IPS-NIHi7 (cell line): Measurements from ENCODE around the gene PARD6B.
"Not testable (repeated sequence)": the region's sequence is repeated elsewhere in the genome, so short reads cannot be mapped to it uniquely, and the experiment has no call there.

Experiments used
- DNase-seq: peaks from one replicate; pipeline ENCODE4 v3.0.0; 2012; ENCODE audit warnings: mixed read lengths; ENCODE audit errors: extremely low spot score

The PARD6B gene

DNA sequence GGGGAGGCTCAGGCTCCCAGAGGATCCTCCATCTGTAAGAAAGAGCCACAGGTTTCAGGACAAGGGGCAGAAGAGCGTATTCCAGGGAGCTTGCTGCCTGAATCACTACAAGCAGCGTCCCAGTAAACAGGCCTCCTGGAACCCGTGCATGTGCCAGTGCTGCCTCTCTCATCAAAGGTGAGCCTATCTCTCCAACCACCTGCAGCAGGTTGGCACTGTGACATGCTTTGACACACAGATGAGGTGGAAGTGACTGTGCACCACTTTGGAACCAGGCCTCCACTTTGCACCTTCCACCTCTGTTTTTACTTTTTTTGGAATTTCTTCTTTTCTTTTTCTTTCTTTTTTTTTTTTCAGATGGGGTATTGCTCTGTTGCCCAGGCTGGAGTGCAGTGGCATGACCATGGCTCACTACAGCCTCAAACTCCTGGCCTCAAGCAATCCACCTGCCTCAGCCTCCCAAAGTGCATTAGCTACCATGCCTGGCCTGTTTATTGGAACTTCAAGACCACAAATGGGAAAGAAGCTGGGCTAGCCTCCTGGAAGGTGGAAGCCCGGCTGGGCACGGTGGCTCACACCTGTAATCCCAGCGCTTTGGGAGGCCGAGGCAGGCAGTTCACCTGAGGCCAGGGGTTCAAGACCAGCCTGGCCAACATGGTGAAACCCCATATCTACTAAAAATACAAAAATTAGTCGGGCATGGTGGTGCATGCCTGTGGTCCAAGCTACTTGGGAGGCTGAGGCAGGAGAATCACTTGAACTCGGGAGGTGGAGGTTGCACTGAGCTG, 27.5 kb upstream of the PARD6B start:
- not testable (repeated sequence) for DNase-seq

DNA sequence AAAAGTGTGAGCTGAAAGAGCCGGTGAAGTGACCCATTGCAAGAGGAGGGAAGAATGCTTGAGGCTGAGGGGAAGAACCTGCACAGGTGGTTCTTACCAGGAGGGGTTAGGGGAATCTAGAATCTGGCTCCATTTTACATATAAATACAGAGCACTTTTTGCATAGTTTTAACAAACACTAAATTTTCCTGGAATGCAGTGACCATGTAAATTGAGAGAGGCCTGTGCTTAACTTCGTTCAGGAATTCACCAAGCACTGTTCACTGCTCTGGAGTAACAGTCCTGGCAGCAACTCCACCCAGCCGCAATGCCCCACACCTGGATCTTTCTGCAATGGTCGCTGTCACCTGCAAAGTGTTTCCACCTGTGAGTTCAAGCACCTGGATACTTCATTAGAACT, 26.9 kb upstream of the PARD6B start:
- no peak for DNase-seq

DNA sequence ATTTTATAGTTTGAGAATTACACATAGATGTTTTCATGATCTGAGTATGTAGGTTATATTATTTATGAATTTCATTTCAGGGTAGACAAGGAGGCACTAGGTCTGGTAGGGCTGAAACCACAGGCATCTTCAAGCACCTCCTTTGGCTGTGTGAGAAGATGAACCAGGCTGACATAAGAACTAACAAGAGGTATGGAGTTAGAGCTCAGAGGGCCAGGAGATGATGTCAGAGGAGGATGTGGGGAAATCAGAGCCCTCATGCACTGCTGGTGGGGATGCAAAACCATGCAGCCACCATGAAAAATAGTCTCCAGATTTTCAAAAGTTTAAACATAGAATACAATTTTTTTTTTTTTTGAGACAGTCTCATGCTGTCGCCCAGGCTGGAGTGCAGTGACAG, 26.4 kb upstream of the PARD6B start:
- DNase-seq, result no peak

DNA sequence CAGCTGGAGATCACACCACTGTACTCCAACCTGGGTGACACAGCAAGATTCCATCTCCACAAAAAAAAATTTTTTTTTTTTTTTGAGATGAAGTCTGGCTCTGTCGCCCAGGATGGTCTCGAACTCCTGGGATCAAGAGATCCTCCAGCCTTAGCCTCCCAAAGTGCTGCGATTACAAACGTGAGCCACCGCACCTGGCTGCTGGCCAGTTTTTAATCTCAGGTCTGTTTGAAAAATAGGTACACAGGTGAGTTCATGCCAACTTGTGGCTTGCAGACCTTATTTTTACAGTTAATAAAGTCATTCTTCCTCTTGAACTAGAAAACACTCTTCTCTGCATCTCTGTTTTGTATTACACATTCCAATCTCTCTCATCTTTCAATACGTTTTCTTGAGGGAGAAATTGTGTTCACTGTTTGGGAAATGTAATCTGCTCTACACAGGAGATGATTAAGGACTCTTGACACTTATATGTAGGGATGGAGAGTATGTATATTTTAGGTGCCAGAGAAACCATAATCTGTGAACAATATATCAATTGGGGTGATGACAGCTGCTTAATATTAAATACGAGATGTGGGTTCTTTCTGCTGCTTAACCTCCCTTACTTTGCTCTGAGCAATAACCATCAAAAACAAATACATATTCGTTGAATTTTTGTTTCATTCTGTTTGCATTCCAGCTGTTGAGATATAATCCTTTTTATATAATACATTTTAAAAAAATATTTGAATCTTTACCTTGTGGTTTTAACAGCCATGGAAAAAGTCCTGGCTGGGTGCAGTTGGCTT, 22.3 kb upstream of the PARD6B start:
- DNase-seq, result no peak

DNA sequence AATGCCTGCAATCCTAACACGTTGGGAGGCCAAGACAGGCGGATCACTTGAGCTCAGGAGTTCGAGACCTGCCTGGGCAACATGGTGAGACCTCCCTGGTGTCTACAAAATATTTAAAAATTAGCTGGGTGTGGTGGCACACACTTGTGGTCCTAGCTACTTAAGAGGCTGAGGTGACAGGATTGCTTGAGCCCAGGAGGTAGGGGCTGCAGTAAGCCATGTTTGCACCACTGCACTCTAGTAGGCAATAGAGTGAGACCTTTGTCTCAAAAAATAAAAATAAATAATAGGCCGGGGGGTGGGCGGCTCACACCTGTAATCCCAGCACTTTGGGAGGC, 21.8 kb upstream of the PARD6B start:
- no peak for DNase-seq

DNA sequence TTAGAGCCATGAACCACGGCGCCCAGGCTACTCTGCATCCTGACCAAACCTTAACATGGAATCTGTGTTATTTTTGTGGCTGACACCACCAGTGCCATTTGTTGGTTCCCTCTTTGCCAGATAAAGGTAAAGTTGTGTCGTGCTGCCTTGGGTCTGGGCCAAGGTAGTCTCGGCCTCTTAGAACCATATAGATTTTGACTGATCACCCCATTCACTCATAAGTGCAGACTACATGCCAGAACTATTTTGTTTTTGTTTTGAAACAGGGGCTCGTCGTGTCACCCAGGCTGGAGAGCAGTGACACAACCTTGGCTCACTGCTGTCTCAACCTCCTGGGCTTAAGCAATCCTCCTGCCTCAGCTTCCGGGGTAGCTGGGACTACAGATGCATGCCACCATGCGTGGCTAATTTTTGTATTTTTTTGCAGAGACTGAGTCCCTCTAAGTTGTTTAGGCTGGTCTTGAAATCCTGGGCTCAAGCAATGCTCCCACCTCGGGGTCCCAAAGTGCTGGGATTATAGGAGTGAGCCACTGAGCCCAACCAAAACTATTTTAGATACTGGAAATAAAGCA, 20.8 kb upstream of the PARD6B start:
- DNase-seq, result no peak

DNA sequence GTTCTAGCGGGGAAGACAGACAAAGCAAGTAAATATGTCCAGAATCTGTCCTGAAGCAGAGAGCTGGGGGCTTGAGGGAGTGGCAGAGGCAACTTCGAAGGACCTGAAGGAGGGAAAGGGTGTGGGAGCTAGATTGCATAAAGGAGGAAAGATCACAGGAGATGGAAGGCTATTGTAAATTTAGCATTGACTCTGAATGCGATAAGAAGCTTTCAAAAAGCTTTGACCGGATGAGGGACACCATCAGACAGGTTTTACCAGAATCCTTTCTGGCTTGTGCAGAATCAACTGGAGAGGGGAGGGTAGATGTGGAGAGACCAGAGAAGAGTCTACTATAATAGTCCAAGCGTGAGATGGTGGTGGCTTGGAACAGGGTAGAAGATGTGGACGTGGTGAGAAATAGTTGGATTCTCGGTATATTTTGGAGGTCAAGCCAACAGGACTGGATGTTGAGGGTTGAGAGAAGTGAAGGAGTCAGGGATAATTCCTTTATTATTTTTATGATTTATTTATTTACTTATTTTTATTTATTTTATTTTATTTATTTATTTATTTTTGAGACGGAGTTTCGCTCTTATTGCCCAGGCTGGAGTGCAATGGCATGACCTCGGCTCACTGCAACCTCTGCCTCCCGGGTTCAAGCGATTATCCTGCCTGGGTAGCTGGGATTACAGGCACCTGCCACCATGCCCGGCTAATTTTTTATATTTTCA, 20.1 kb upstream of the PARD6B start:
- DNase-seq, result no peak

DNA sequence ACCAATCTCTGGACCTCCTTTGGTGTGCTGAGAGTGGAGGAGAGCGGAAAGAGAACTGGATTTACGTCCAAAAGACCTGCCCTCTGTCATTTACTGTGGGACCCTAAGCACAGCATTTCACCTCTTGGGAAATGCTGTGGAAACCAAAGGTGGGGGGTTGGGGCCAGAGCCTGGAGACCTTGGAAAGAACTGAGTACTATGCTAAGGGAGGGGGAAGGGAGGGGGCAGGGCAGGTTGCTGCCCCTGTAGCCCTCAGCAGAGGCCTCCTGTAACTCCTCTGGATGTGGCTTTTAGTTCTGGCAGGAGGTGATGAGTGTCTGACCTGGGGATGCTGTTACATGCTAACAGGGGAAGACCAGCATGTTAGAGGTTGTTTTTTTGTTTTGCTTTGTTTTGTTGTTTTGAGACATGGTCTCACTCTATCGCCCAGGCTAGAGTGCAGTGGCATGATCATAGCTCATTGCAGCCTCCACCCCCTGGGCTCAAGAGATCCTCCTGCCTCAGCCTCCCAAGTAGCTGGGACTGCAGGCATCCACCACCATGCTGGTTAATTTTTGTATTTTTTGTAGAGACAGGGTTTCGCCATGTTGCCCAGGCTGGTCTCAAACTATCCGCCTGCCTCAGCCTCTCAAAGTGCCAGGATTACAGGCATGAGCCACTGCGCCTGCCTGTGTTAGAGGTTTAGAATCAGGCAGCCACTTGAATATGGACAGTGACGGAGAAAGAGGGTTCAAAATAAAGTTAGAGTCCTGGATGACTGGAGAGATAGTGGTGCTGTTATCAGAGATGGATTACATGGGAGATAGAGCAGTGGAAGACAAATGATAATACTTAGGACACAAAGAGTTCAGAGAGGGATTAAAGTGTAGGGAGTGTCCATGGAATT, 18.4 kb upstream of the PARD6B start:
- DNase-seq, result peak; percentile 20

DNA sequence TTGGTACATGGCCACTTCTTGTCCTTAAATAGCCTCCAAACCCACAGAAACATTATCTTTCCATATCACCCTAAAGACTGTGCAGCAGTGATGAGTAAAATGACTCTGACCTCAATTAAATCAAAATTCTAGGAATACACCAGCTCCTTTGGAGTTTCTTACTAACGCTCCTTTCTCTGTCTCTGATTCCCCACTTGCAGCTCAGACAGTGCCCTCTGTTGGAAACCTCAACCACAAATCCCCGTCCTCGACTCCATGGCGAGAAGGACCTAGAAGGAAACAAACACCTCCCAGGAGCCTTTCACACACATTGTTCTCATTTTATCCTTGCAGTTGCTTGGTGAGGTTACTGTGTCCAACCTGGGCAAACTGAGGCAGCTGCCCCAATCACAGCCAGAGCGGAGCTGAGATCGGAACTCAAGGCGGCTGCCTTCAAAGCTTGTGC, 17.7 kb upstream of the PARD6B start:
- DNase-seq, result peak; percentile 70

DNA sequence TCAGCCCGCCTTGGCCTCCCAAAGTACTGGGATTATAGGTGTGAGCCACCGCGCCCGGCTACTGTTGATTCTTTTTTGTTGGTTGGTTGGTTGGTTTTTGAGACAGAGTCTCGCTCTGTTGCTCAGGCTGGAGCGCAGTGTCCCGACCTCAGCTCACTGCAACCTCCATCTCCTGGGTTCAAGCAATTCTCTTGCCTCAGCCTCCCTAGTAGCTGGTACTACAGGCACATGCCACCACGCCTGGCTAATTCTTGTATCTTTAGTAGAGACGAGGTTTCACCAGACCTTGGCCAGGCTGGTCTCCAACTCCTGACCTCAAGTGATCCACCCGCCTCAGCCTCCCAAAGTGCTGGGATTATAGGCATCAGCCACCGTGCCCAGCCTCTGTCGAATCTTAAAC, 17.0 kb upstream of the PARD6B start:
- DNase-seq, result not testable (repeated sequence)

DNA sequence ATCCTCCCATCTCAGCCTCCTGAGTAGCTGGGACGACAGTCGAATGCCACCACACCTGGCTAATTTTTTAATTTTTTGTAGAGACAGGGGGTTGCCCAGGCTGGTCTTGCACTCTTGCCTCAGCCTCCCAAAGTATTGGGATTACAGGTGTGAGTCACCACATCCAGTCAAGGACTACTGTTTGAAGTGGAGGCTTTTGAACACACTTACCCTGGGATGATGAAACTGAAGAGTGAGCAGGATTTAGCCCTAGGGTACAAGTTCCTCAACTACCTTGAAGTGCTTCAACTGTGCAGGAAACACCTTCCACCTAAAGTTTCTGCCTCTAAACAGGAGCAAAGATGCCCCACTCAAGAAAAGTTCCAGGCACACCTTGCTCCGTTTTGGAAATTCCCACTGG, 15.7 kb upstream of the PARD6B start:
- no peak for DNase-seq

DNA sequence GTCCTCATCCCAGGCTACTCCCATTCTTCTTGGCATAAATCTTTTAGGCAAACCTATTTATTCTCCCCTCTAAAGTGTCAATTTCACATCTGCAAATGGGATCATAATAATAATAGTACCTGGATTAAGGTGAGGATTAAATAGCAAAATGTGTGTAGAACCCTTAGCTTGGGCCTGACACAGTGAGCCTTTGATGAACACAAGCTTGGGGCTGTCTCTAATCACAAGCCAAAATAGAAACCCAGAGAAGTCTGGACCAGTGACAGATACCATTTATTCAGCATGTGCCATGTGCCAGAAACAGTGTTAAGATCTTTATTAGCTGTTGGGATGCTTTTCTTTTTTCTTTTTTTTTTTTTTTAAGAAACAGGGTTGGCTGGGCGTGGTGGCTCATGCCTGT, 14.9 kb upstream of the PARD6B start:
- no peak for DNase-seq

DNA sequence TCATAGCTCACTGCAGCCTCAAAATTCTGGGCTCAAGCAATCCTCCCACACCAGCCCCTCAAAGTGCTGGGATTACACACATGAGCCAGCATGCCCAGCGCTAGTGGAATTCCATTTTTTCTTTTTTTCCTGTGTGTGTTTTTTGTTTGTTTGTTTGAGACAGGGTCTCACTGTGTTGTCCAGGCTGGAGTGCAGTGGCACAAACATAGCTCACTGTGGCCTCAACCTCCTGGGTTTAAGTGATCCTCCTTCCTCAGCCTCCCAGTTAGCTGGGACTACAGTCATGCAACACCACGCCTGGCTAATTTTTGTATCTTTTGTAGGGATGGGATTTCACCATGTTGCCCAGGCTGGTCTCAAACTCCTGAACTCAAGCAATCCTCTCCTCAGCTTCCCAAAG, 14.1 kb upstream of the PARD6B start:
- DNase-seq, result no peak

DNA sequence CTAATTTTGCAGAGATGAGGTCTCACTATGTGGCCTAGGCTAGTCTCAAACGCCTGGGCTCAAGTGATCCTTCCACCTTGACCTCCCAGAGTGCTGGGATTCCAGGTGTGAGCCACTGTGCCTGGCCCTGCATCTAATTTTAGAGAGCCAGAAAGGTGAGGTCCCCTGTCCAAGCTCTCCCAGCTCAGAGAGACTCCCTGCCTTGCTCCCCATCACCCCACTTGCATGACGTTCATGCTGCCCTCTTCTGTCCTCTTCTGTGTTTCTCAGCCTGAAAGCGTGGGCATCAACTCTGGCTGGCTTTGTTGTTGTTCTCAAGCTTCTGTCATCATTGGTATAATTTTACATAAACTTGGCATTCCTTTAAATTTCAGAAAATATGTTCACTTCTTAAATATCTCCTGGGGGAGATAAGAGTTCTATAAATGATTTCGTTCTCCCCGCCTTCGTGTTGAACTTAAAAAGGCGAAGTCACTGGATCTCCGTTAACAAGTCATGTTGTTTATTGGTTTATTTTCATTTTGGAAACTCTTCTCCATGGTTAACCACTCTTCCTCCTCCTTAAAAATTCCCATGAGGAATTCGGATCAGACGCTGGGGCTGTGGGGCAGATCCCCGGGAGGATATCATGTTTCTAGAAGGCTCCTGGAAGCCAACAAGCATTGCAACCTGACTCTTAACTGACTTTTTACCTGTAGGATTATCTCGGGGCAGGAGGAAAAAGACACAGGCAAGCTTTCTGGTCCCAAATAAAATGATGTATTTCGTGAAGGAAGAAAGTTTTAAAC, 13.2 kb upstream of the PARD6B start:
- no peak for DNase-seq

DNA sequence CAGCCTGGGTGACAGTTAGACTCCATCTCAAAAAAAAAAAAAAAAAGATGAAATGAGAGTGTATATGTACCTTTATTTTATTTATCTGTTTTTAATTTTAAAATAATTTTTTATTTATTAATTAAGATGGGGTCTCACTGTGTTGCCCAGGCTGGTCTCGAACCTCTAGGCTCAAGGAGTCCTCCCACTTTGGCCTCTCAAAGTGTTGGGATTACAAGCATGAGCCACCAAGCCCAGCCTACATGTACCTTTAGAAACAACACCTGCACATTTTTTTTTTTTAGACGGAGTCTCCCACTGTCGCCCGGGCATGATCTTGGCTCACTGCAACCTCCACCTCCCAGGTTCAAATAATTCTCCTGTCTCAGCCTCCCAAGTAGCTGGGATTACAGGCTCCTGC, 12.1 kb upstream of the PARD6B start:
- no peak for DNase-seq

DNA sequence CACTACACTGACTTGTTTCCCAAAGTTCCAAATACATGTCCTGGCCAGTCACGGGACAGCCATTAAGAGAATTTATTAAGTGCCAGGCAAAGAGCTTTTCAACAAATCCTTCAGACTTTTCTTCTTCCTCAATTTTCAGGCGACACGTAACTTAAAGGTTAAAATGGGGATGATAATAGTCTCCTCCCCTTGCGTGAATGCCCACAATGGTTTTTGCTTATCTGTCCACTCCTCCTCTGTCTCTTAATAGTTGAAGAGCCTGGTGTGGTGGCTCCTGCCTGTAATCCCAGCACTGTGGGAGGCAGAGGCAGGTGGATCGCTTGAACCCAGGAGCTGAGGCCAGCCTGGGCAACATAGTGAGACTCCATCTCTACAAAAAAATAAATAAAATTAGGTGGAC, 11.4 kb upstream of the PARD6B start:
- no peak for DNase-seq

DNA sequence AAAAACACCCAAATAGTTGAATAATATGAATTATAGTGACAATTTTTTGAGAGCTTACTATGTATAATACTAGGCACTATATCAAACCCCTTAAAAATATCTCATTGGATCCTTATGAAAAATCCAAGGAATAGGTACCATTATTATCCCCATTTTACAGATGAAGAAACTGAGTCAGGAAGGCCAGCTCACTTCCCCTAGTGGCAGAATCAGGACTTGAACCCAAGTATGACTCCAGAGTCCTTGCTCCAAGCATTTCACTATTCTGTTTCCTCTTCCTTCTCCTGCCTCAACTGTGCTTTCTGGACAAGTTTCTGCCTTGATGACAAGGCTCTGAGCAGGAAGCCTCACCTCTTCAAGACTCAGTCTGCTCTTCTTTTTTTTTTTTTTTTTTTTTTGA, 10.8 kb upstream of the PARD6B start:
- DNase-seq, result no peak

DNA sequence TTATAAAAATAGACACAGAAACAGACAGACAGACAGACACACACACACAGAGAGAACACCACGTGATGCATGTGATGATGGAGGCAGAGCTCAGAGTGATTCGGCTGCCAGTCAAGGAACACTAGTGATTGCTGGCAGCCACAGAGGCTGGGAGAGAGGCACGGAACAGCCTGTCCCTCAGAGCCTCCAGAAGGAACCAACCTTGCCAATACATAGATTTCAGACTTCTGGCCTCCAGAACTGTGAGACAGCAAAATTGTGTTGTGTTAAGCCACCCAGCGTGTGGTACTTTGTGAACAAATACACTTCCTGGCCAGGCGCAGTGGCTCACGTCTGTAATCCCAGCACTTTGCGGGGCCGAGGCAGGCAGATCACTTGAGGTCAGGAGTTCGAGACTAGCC, 9.5 kb upstream of the PARD6B start:
- no peak for DNase-seq

DNA sequence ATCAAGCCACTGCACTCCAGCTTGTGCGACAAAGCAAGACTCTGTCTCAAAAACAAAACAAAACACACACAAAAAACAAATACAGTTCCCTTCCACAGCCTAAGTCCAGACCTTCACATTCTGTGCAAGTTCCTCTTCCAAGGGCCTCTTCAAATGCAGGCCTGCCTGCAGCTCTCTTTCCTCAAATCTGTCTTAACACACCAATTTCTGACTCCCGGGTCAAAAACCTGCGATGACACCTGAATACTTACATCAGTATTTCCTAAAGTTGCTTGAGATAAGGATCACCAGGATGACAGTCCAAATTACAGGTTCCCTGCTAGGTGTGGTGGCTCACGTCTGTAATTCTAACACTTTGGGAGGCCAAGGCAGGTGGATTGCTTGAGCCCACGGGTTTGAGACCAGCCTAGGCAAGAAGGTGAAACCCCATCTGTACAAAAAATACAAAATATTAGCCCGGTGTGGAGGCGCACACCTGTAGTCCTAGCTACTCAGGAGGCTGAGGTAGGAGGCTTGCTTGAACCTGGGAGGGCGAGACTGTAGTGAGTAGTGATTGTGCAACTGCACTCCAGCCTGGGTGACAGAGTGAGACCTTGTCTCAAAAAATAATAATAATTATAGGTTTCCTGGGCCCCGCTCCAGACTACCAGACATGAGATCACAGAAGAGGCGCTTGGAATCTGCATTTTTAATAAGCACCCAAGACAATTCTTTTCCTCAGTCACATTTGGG, 8.8 kb upstream of the PARD6B start:
- no peak for DNase-seq

DNA sequence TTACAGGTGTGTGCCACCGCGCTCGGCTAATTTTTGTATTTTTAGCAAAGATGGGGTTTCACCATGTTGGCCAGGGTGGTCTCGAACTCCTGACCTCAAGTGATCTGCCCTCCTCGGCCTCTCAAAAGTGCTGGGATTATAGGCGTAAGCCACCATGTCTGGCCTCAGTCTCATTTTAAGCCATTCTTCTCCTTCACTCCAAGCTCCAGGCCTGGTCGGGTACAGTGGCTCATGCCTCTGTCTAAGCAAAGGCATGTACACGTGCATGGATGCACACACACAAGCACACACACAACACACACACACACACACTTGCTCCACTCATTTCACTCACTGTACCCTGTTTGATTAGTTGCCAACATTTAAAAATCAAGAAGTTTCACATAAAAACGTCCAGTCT, 7.7 kb upstream of the PARD6B start:
- no peak for DNase-seq
